Measurements from ENCODE around the gene SDK1. TPM values are rescaled to one million over a fixed set of nuclear protein-coding genes. Genes with fewer than 3 reads are reported as not detected.

SDK1 gene
- total and polyA plus RNA-seq, 4 donors: 10.4 to 11.6 (median 11.0) TPM

- no peak overlapping the region for H3K27ac ChIP-seq (ENCODE audit: low read depth, low read length)
- H3K27me3 ChIP-seq (ENCODE audit: control insufficient read depth, insufficient read depth, low read length): no peaks in the 10 kb centered on the region
- peaks cover 9% of the 10 kb centered on the region for H3K36me3 ChIP-seq (ENCODE audit: control insufficient read depth, insufficient read depth, low read length)
- WGBS (ENCODE audit: insufficient coverage): 100% methylated on average over 1 of the region's 5 CpGs
- no peak for DNase-seq (ENCODE audit: low read depth in 4 of 6, low spot score in 6 of 6)
- no peaks in the 10 kb centered on the region for H3K4me1 ChIP-seq (ENCODE audit: control insufficient read depth, insufficient read depth, low read length)
- H3K4me3 ChIP-seq (ENCODE audit: low read depth, low read length): no peak overlapping the region
- peaks cover 3% of the 10 kb centered on the region for H3K9me3 ChIP-seq (ENCODE audit: control insufficient read depth, insufficient read depth, low read length)
These were observed 678.7 kb downstream of the SDK1 start for GRCh38 chr7:3979611-3980299.

- no CpG with 5 or more reads among the region's 4 CpGs for WGBS (ENCODE audit: insufficient coverage)
- peaks cover 9% of the 10 kb centered on the region for H3K36me3 ChIP-seq (ENCODE audit: control insufficient read depth, insufficient read depth, low read length)
- H3K27me3 ChIP-seq (ENCODE audit: control insufficient read depth, insufficient read depth, low read length): no peaks in the 10 kb centered on the region
- H3K27ac ChIP-seq (ENCODE audit: low read depth, low read length): no peak overlapping the region
- peak in 1 of 6 donors; percentile 30 for DNase-seq (ENCODE audit: low read depth in 4 of 6, low spot score in 6 of 6)
- no peak overlapping the region for H3K4me3 ChIP-seq (ENCODE audit: low read depth, low read length)
- no peaks in the 10 kb centered on the region for H3K4me1 ChIP-seq (ENCODE audit: control insufficient read depth, insufficient read depth, low read length)
- peaks cover 3% of the 10 kb centered on the region for H3K9me3 ChIP-seq (ENCODE audit: control insufficient read depth, insufficient read depth, low read length)
These were observed 679.2 kb downstream of the SDK1 start for GRCh38 chr7:3980300-3980643.

GRCh38 chr7:3981281-3981680, 680.2 kb downstream of the SDK1 start:
- Histone ChIP-seq H3K36me3 (ENCODE audit: control insufficient read depth, insufficient read depth, low read length) (peaks cover 6% of the 10 kb centered on the region), H3K4me3 (ENCODE audit: low read depth, low read length) (no peak overlapping the region), H3K9me3 (ENCODE audit: control insufficient read depth, insufficient read depth, low read length) (peaks cover 3% of the 10 kb centered on the region), H3K27ac (ENCODE audit: low read depth, low read length) (no peak overlapping the region), H3K4me1 (ENCODE audit: control insufficient read depth, insufficient read depth, low read length) (no peaks in the 10 kb centered on the region), H3K27me3 (ENCODE audit: control insufficient read depth, insufficient read depth, low read length) (no peaks in the 10 kb centered on the region)
- no peak for DNase-seq (ENCODE audit: low read depth in 4 of 6, low spot score in 6 of 6)
- WGBS (ENCODE audit: insufficient coverage): 44% methylated on average over 2 of the region's 3 CpGs

- no peak overlapping the region for H3K27ac ChIP-seq (ENCODE audit: low read depth, low read length)
- no peak overlapping the region for H3K4me3 ChIP-seq (ENCODE audit: low read depth, low read length)
- DNase-seq (ENCODE audit: low read depth in 4 of 6, low spot score in 6 of 6): no peak
- 93% methylated on average over 5 of the region's 5 CpGs for WGBS (ENCODE audit: insufficient coverage)
- peaks cover 5% of the 10 kb centered on the region for H3K36me3 ChIP-seq (ENCODE audit: control insufficient read depth, insufficient read depth, low read length)
- H3K27me3 ChIP-seq (ENCODE audit: control insufficient read depth, insufficient read depth, low read length): no peaks in the 10 kb centered on the region
- peaks cover 3% of the 10 kb centered on the region for H3K9me3 ChIP-seq (ENCODE audit: control insufficient read depth, insufficient read depth, low read length)
- H3K4me1 ChIP-seq (ENCODE audit: control insufficient read depth, insufficient read depth, low read length): no peaks in the 10 kb centered on the region
These were observed 683.4 kb downstream of the SDK1 start for GRCh38 chr7:3984456-3984855.

GRCh38 chr7:3986927-3987326, 685.9 kb downstream of the SDK1 start:
- peaks cover 10% of the 10 kb centered on the region for H3K4me1 ChIP-seq (ENCODE audit: control insufficient read depth, insufficient read depth, low read length)
- no peak for DNase-seq (ENCODE audit: low read depth in 4 of 6, low spot score in 6 of 6)
- H3K4me3 ChIP-seq (ENCODE audit: low read depth, low read length): no peak overlapping the region
- no peaks in the 10 kb centered on the region for H3K27me3 ChIP-seq (ENCODE audit: control insufficient read depth, insufficient read depth, low read length)
- peaks cover 20% of the 10 kb centered on the region for H3K36me3 ChIP-seq (ENCODE audit: control insufficient read depth, insufficient read depth, low read length)
- H3K9me3 ChIP-seq (ENCODE audit: control insufficient read depth, insufficient read depth, low read length): peaks cover 2% of the 10 kb centered on the region
- H3K27ac ChIP-seq (ENCODE audit: low read depth, low read length): no peak overlapping the region
- whole genome bisulfite sequencing (ENCODE audit: insufficient coverage): 65% methylated on average over 5 of the region's 5 CpGs

GRCh38 chr7:3987426-3987927, 686.4 kb downstream of the SDK1 start:
- H3K9me3 ChIP-seq (ENCODE audit: control insufficient read depth, insufficient read depth, low read length): no peaks in the 10 kb centered on the region
- no peak overlapping the region for H3K27ac ChIP-seq (ENCODE audit: low read depth, low read length)
- no peak for DNase-seq (ENCODE audit: low read depth in 4 of 6, low spot score in 6 of 6)
- no peak overlapping the region for H3K4me3 ChIP-seq (ENCODE audit: low read depth, low read length)
- peaks cover 22% of the 10 kb centered on the region for H3K36me3 ChIP-seq (ENCODE audit: control insufficient read depth, insufficient read depth, low read length)
- H3K27me3 ChIP-seq (ENCODE audit: control insufficient read depth, insufficient read depth, low read length): no peaks in the 10 kb centered on the region
- WGBS (ENCODE audit: insufficient coverage): 92% methylated on average over 14 of the region's 14 CpGs
- peaks cover 14% of the 10 kb centered on the region for H3K4me1 ChIP-seq (ENCODE audit: control insufficient read depth, insufficient read depth, low read length)

GRCh38 chr7:3989723-3990122, 688.7 kb downstream of the SDK1 start:
- H3K4me3 ChIP-seq (ENCODE audit: low read depth, low read length): no peak overlapping the region
- H3K27me3 ChIP-seq (ENCODE audit: control insufficient read depth, insufficient read depth, low read length): no peaks in the 10 kb centered on the region
- WGBS (ENCODE audit: insufficient coverage): 92% methylated on average over 10 of the region's 11 CpGs
- H3K9me3 ChIP-seq (ENCODE audit: control insufficient read depth, insufficient read depth, low read length): no peaks in the 10 kb centered on the region
- no peak overlapping the region for H3K27ac ChIP-seq (ENCODE audit: low read depth, low read length)
- peaks cover 22% of the 10 kb centered on the region for H3K36me3 ChIP-seq (ENCODE audit: control insufficient read depth, insufficient read depth, low read length)
- H3K4me1 ChIP-seq (ENCODE audit: control insufficient read depth, insufficient read depth, low read length): peaks cover 14% of the 10 kb centered on the region
- DNase-seq (ENCODE audit: low read depth in 4 of 6, low spot score in 6 of 6): no peak

- peaks cover 22% of the 10 kb centered on the region for H3K36me3 ChIP-seq (ENCODE audit: control insufficient read depth, insufficient read depth, low read length)
- 70% methylated on average over 9 of the region's 9 CpGs for whole genome bisulfite sequencing (ENCODE audit: insufficient coverage)
- peaks cover 14% of the 10 kb centered on the region for H3K4me1 ChIP-seq (ENCODE audit: control insufficient read depth, insufficient read depth, low read length)
- H3K27me3 ChIP-seq (ENCODE audit: control insufficient read depth, insufficient read depth, low read length): no peaks in the 10 kb centered on the region
- peak in 2 of 6 donors; percentile 44 to 48 for DNase-seq (ENCODE audit: low read depth in 4 of 6, low spot score in 6 of 6)
- no peak overlapping the region for H3K4me3 ChIP-seq (ENCODE audit: low read depth, low read length)
- H3K9me3 ChIP-seq (ENCODE audit: control insufficient read depth, insufficient read depth, low read length): no peaks in the 10 kb centered on the region
- no peak overlapping the region for H3K27ac ChIP-seq (ENCODE audit: low read depth, low read length)
These were observed 690.7 kb downstream of the SDK1 start for GRCh38 chr7:3991731-3992231.

GRCh38 chr7:3992841-3993240, 691.8 kb downstream of the SDK1 start:
- H3K4me1 ChIP-seq (ENCODE audit: control insufficient read depth, insufficient read depth, low read length): peaks cover 14% of the 10 kb centered on the region
- no peak overlapping the region for H3K27ac ChIP-seq (ENCODE audit: low read depth, low read length)
- WGBS (ENCODE audit: insufficient coverage): 80% methylated on average over 2 of the region's 7 CpGs
- DNase-seq (ENCODE audit: low read depth in 4 of 6, low spot score in 6 of 6): peak in 1 of 6 donors; percentile 43
- H3K36me3 ChIP-seq (ENCODE audit: control insufficient read depth, insufficient read depth, low read length): peaks cover 26% of the 10 kb centered on the region
- H3K9me3 ChIP-seq (ENCODE audit: control insufficient read depth, insufficient read depth, low read length): no peaks in the 10 kb centered on the region
- no peaks in the 10 kb centered on the region for H3K27me3 ChIP-seq (ENCODE audit: control insufficient read depth, insufficient read depth, low read length)
- no peak overlapping the region for H3K4me3 ChIP-seq (ENCODE audit: low read depth, low read length)

GRCh38 chr7:3994764-3995163, 693.7 kb downstream of the SDK1 start:
- no peaks in the 10 kb centered on the region for H3K27me3 ChIP-seq (ENCODE audit: control insufficient read depth, insufficient read depth, low read length)
- WGBS (ENCODE audit: insufficient coverage): 95% methylated on average over 5 of the region's 5 CpGs

More at GRCh38 chr7:3994764-3995163, 693.7 kb downstream of the SDK1 start:
- Histone ChIP-seq H3K36me3 (ENCODE audit: control insufficient read depth, insufficient read depth, low read length) (peaks cover 23% of the 10 kb centered on the region), H3K27ac (ENCODE audit: low read depth, low read length) (no peak overlapping the region), H3K9me3 (ENCODE audit: control insufficient read depth, insufficient read depth, low read length) (no peaks in the 10 kb centered on the region), H3K4me1 (ENCODE audit: control insufficient read depth, insufficient read depth, low read length) (peaks cover 14% of the 10 kb centered on the region), H3K4me3 (ENCODE audit: low read depth, low read length) (no peak overlapping the region)
- no peak for DNase-seq (ENCODE audit: low read depth in 4 of 6, low spot score in 6 of 6)

All from spinal cord (tissue), 10 donors.